Sigmoid colon (tissue), 7 donors: ENCODE data around the gene ZNF764. TPM values are rescaled to one million over a fixed set of nuclear protein-coding genes. Genes with fewer than 3 reads are reported as not detected.
"Not testable (repeated sequence)": the region's sequence is repeated elsewhere in the genome, so short reads cannot be mapped to it uniquely, and the experiment has no call there.

Source experiments
- DNase-seq: peaks from one replicate; pipeline ENCODE4 v3.0.0-alpha.2; 2019
- H3K27ac ChIP-seq, 4 donors: fragments of 200-600 bp; sonication (generic); one replicate each; pipeline ENCODE4 v1.5.1; 2016 to 2019; ENCODE audit warnings: mild to moderate bottlenecking in 1 of 4
- H3K27me3 ChIP-seq, 3 donors: fragments of 200-600 bp; sonication (generic); one replicate each; pipeline ENCODE4 v1.5.1; 2019; ENCODE audit warnings: mild to moderate bottlenecking in 1 of 3
- H3K36me3 ChIP-seq, 4 donors: fragments of 200-600 bp; sonication (generic); one replicate each; pipeline ENCODE4 v1.5.1; 2016 to 2019
- H3K4me1 ChIP-seq, 4 donors: fragments of 200-600 bp; sonication (generic); one replicate each; pipeline ENCODE4 v1.5.1; 2017 to 2019
- H3K4me3 ChIP-seq, 4 donors: fragments of 200-600 bp; sonication (generic); one replicate each; pipeline ENCODE4 v1.5.1; 2017 to 2019; ENCODE audit warnings: mild to moderate bottlenecking in 2 of 4, moderate library complexity in 1 of 4
- H3K9me3 ChIP-seq, 4 donors: fragments of 200-600 bp in 3 of 4; sonication (generic) in 3 of 4; one replicate each; pipeline versions ENCODE4 v1.5.1 to v1.6.1; 2013 to 2019
- EP300 ChIP-seq, 4 donors: sonication (generic); formaldehyde crosslinking; IDR thresholded peaks; one replicate each; pipeline ENCODE4 v1.6.1; 2017; ENCODE audit warnings: antibody characterized with exemption in 4 of 4
- POLR2A ChIP-seq, 2 donors: fragments of 450-650 bp; IDR thresholded peaks; one replicate each; pipeline ENCODE4 v1.6.1; 2016; ENCODE audit warnings: antibody characterized with exemption in 2 of 2, mild to moderate bottlenecking in 2 of 2, moderate library complexity in 2 of 2
- POLR2AphosphoS5 ChIP-seq, 4 donors: sonication (generic); formaldehyde crosslinking; IDR thresholded peaks; one replicate each; pipeline ENCODE4 v1.6.1; 2017; ENCODE audit warnings: antibody characterized with exemption in 4 of 4
- WGBS, 2 donors: extraction: QIAGEN DNeasy Blood & Tissue Kit; methylation state at CpG; one replicate each; pipeline ENCODE4 v1.1.7; 2013; 5-methylcytosine and 5-hydroxymethylcytosine counted together
- intact Hi-C: fragments of 100-400 bp; cut with DNase I; formaldehyde crosslinking; loops from one replicate; pipeline ENCODE4 v1.15.1; 2023
- polyA plus RNA-seq, 3 donors: library from polyadenylated mRNA; stranded (reverse); fragments of 200-250 nt; gene quantifications; one replicate each; pipeline ENCODE4 v1.2.3, GENCODE V29; 2013
- total RNA-seq, 4 donors: library from RNA; depleted of rRNA; stranded (reverse); fragments of >200 nt; gene quantifications; one replicate each; pipeline ENCODE4 v1.1.0, GENCODE V29; 2016
- TF ChIP-seq, protein P1 (sequence below), 4 experiments: fragments of 450-650 bp in 3 of 4; fragments of 200-600 bp in 1 of 4; IDR thresholded peaks; one replicate each; pipeline ENCODE4 v1.5.1; 2016 to 2019; ENCODE audit warnings: antibody characterized with exemption in 4 of 4, mild to moderate bottlenecking in 3 of 4, moderate library complexity in 2 of 4
- donor health status: healthy with polysubstance abuse.
- donor health status: Bipolar disorder and iron deficiency.
- donor health status: healthy.

The ZNF764 gene
- total and polyA plus RNA-seq, 7 donors, result 3.5 to 8.6 (median 7.7) TPM

DNA sequence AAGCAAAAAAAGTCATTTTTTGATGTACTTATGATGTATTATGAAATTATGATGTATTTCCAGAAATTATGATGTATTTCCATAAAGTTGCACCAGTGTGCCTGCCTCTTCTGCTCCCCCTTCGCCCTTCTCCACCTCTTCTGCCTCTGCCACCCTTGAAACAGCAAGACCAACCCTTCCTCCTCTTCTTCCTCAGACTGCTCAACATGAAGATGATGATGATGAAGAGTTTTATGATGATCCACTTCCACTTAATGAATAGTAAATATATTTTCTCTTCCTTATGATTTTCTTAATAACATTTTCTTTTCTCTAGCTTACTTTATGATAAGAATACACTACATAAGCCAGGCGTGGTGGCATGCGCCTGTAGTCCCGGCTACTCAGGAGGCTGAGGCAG lies 34.7 kb upstream of the ZNF764 start:
- no peak for TF ChIP-seq POLR2AphosphoS5 (IDR thresholded peaks at IDR 0.05)
- Histone ChIP-seq H3K27me3 (no peaks in the 10 kb centered on the region), H3K4me3 (no peak overlapping the region), H3K4me1 (no peaks in the 10 kb centered on the region), H3K36me3 (no peaks in the 10 kb centered on the region), H3K9me3 (no peaks in the 10 kb centered on the region), H3K27ac (no peak overlapping the region)
- intact Hi-C loops, result no loop called here
- no peak for DNase-seq
- 95 to 98% methylated on average over 4 of the region's 4 CpGs for WGBS, 2 donors

DNA sequence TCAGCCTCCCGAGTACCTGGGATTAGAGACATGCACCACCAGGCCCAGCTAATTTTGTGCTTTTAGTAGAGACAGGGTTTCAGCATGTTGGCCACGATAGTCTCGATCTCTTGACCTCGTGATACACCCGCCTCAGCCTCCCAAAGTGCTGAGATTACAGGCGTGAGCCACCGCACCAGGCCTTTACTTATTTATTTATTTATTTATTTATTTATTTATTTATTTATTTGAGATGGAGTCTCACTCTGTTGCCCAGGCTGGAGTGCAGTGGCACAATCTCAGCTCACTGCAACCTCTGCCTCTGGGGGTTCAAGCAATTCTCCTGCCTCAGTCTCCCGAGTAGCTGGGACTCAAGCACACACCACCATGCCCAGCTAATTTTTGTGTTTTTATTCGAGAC lies 32.7 kb upstream of the ZNF764 start:
- H3K4me3 ChIP-seq, intact Hi-C loops: not testable (repeated sequence)
- WGBS, 2 donors, result 97 to 98% methylated on average over 9 of the region's 9 CpGs

DNA sequence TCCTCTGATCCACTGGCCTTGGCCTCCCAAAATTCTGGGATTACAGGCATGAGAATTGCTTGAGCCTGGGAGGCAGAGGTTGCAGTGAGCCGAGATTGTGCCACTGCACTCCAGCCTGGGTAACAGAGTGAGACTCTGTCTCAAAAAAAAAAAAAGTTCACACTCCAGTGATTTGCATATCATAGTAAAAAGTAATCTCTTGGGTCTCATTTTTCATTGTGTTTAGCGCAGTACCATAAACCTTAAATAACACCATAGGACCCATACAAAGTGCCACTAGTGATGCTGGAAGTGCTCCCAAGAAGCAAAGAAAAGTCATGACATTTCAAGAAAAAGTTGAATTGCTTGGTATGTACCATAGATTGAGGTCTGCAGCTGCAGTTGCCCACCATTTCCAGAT lies 31.4 kb upstream of the ZNF764 start:
- peaks cover 0 to 13% (median 9%) of the 10 kb centered on the region in 4 donors for H3K4me1 ChIP-seq
- H3K4me3 ChIP-seq, H3K27me3 ChIP-seq, H3K27ac ChIP-seq, H3K9me3 ChIP-seq, H3K36me3 ChIP-seq, DNase-seq, intact Hi-C loops: not testable (repeated sequence)
- WGBS, 2 donors, result 89 to 94% methylated on average over 2 of the region's 2 CpGs

More for the DNA sequence above, 32.7 kb upstream of the ZNF764 start:
- DNase-seq, H3K27me3 ChIP-seq, H3K4me1 ChIP-seq, H3K9me3 ChIP-seq, H3K27ac ChIP-seq, H3K36me3 ChIP-seq: not testable (repeated sequence)

- intact Hi-C loops, result no loop called here
- Histone ChIP-seq H3K27ac (no peak overlapping the region), H3K27me3 (no peaks in the 10 kb centered on the region), H3K4me3 (no peak overlapping the region), H3K9me3 (no peaks in the 10 kb centered on the region), H3K36me3 (peaks cover 0 to 4% (median 0%) of the 10 kb centered on the region in 4 donors), H3K4me1 (peaks cover 0 to 20% (median 17%) of the 10 kb centered on the region in 4 donors)
- TF ChIP-seq POLR2AphosphoS5 (IDR thresholded peaks at IDR 0.05) (no peak), EP300 (IDR thresholded peaks at IDR 0.05) (no peak), POLR2A (IDR thresholded peaks at IDR 0.05) (no peak)
- TF ChIP-seq, protein P1, sequence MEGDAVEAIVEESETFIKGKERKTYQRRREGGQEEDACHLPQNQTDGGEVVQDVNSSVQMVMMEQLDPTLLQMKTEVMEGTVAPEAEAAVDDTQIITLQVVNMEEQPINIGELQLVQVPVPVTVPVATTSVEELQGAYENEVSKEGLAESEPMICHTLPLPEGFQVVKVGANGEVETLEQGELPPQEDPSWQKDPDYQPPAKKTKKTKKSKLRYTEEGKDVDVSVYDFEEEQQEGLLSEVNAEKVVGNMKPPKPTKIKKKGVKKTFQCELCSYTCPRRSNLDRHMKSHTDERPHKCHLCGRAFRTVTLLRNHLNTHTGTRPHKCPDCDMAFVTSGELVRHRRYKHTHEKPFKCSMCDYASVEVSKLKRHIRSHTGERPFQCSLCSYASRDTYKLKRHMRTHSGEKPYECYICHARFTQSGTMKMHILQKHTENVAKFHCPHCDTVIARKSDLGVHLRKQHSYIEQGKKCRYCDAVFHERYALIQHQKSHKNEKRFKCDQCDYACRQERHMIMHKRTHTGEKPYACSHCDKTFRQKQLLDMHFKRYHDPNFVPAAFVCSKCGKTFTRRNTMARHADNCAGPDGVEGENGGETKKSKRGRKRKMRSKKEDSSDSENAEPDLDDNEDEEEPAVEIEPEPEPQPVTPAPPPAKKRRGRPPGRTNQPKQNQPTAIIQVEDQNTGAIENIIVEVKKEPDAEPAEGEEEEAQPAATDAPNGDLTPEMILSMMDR (IDR thresholded peaks at IDR 0.05), result no peak
- 91 to 95% methylated on average over 2 of the region's 2 CpGs for WGBS, 2 donors
- DNase-seq, result no peak
These were observed 30.5 kb upstream of the ZNF764 start for GRCh38 chr16:30588651-30589050.

- TF ChIP-seq POLR2AphosphoS5 (IDR thresholded peaks at IDR 0.05), result peak; percentile 53 to 80 (median 74)
- TF ChIP-seq, protein P1 (IDR thresholded peaks at IDR 0.05), result no peak
- H3K9me3 ChIP-seq, result no peaks in the 10 kb centered on the region
- H3K4me1 ChIP-seq, result peaks cover 0 to 29% (median 28%) of the 10 kb centered on the region in 4 donors
- WGBS, 2 donors, result 1% methylated on average over 50 of the region's 50 CpGs
- H3K27ac ChIP-seq, result peak within 1 kb of the TSS; percentile 91 to 94 (median 94)
- H3K4me3 ChIP-seq, result peak within 1 kb of the TSS; percentile 59 to 88 (median 70)
- no peaks in the 10 kb centered on the region for H3K27me3 ChIP-seq
- peaks cover 7 to 33% (median 19%) of the 10 kb centered on the region in 4 donors for H3K36me3 ChIP-seq
- DNase-seq, result peak; percentile 99
- intact Hi-C loops, result loop anchor here (1.0 to 2.0 kb wide), 3 partner anchors 14 to 43 kb away; partner anchors contain the start of genes ZNF688 and ZNF764
These were observed 27.4 kb upstream of the ZNF764 start, which contains the start of gene ZNF785 for GRCh38 chr16:30585400-30586191. Gene ZNF785, minus strand, starts transcription at chr16:30585697. Its CDS starts 86 bp downstream, at chr16:30585611.

- intact Hi-C loops, result loop anchor here (1.0 to 2.0 kb wide), 3 partner anchors 14 to 44 kb away; partner anchors contain the start of genes ZNF688 and ZNF764
- TF ChIP-seq POLR2AphosphoS5 (IDR thresholded peaks at IDR 0.05) (no peak), EP300 (IDR thresholded peaks at IDR 0.05) (no peak), POLR2A (IDR thresholded peaks at IDR 0.05) (no peak)
- TF ChIP-seq, protein P1 (IDR thresholded peaks at IDR 0.05), result no peak
- no peaks in the 10 kb centered on the region for H3K27me3 ChIP-seq
- peak overlapping the region; percentile 59 to 88 (median 70) for H3K4me3 ChIP-seq
- H3K9me3 ChIP-seq, result no peaks in the 10 kb centered on the region
- H3K27ac ChIP-seq, result peak overlapping the region; percentile 91 to 94 (median 94)
- peak; percentile 66 for DNase-seq
- H3K4me1 ChIP-seq, result peaks cover 0 to 29% (median 28%) of the 10 kb centered on the region in 4 donors
- H3K36me3 ChIP-seq, result peaks cover 7 to 33% (median 19%) of the 10 kb centered on the region in 4 donors
- 1 to 2% methylated on average over 23 of the region's 23 CpGs for WGBS, 2 donors
These were observed 26.8 kb upstream of the ZNF764 start for GRCh38 chr16:30585022-30585399.
